Effector memory CD8-positive, alpha-beta T cell (primary cell): ENCODE data around the gene OGG1.

Experiments used
- ATAC-seq: fragments of 150-1000 bp; cut with Tn5 transposase; replicated peaks from 2 replicates; pipeline ENCODE4 v1.10.0; 2021; ENCODE audit warnings: mild to moderate bottlenecking, moderate library complexity
- DNase-seq, 3 experiments: peaks; one replicate each; pipeline ENCODE4 v3.0.0; 2021
- H3K27ac Mint-ChIP-seq, 2 donors: one replicate each; pipeline ENCODE4 v1.8.0; 2022; ENCODE audit warnings: mild to moderate bottlenecking in 2 of 2, mixed read lengths in 2 of 2, moderate library complexity in 2 of 2
- H3K27me3 Mint-ChIP-seq, 2 donors: one replicate each; pipeline ENCODE4 v1.8.0; 2022; ENCODE audit warnings: mixed read lengths in 2 of 2
- H3K36me3 Mint-ChIP-seq: one replicate; pipeline ENCODE4 v1.8.0; 2022; ENCODE audit warnings: mild to moderate bottlenecking, moderate library complexity, mixed read lengths; ENCODE audit not compliant: insufficient read depth
- H3K4me1 Mint-ChIP-seq, 2 donors: one replicate each; pipeline ENCODE4 v1.8.0; 2022; ENCODE audit warnings: low read depth in 2 of 2, mixed read lengths in 2 of 2
- H3K4me3 Mint-ChIP-seq, 2 donors: one replicate each; pipeline ENCODE4 v1.8.0; 2022; ENCODE audit warnings: mild to moderate bottlenecking in 2 of 2, mixed read lengths in 2 of 2, moderate library complexity in 2 of 2
- H3K9me3 Mint-ChIP-seq, 2 donors: one replicate each; pipeline ENCODE4 v1.8.0; 2022; ENCODE audit warnings: mixed read lengths in 2 of 2

Gene OGG1

GRCh38 chr3:9806137-9806536, 56.4 kb downstream of the OGG1 start:
- Mint-ChIP-seq H3K27me3 (no peaks in the 10 kb centered on the region), H3K4me3 (no peak overlapping the region), H3K36me3 (peaks cover 68% of the 10 kb centered on the region), H3K4me1 (peaks cover 45 to 54% of the 10 kb centered on the region in 2 donors), H3K9me3 (no peaks in the 10 kb centered on the region), H3K27ac (peak overlapping the region; percentile 75 to 80)
- no peak for DNase-seq
- no peak for ATAC-seq
